PC-3 (cell line): Measurements from ENCODE around the gene MRFAP1L1. TPM values are rescaled to one million over a fixed set of nuclear protein-coding genes. Genes with fewer than 3 reads are reported as not detected.
A peak's percentile ranks its signal among the peaks of the same experiment; 100 is the strongest.

Experiments used
- ATAC-seq: fragments of 200-7000 bp; cut with Tn5 transposase; 2 replicates; pipeline ENCODE4 v1.9.1; 2020; ENCODE audit warnings: mild to moderate bottlenecking, moderate library complexity
- BruUV-seq: library from RNA; stranded (reverse); fragments of 400-500 nt; replicated peaks from 2 replicates; lab custom pipeline; 2021; lab: Mats Ljungman, UMichigan
- CTCF ChIA-PET: fragments of 300-600 bp; sonication (Branson Sonifier 250); formaldehyde crosslinking; loops from one replicate; lab custom pipeline; 2022; ENCODE audit warnings: antibody characterized with exemption; lab: Charles Lee
- POLR2A ChIA-PET: fragments of 300-600 bp; sonication (Branson Sonifier 250); formaldehyde crosslinking; loops from one replicate; lab custom pipeline; 2022; ENCODE audit warnings: antibody characterized with exemption; ENCODE audit not compliant: unreplicated experiment; lab: Charles Lee
- DNase-seq: peaks from one replicate; pipeline ENCODE4 v3.0.0-alpha.2; 2015
- H2AFZ ChIP-seq: fragments of 300-600 bp; sonication (generic); 2 replicates; pipeline ENCODE4 v1.6.0; 2016; ENCODE audit warnings: antibody characterized with exemption, low read length
- H3F3A ChIP-seq: fragments of 300-600 bp; sonication (generic); one replicate; pipeline ENCODE4 v1.6.0; 2017; ENCODE audit warnings: antibody characterized with exemption, low read length, control low read depth, mild to moderate bottlenecking; ENCODE audit not compliant: unreplicated experiment
- H3K27ac ChIP-seq: fragments of 300-600 bp; sonication (generic); 2 replicates; pipeline ENCODE4 v1.5.1; 2016; ENCODE audit warnings: mild to moderate bottlenecking, low read length
- H3K27me3 ChIP-seq: fragments of 300-600 bp; sonication (generic); 2 replicates; pipeline ENCODE4 v1.6.1; 2016; ENCODE audit warnings: low read length, mixed read lengths
- H3K36me3 ChIP-seq: fragments of 300-600 bp; sonication (generic); 2 replicates; pipeline ENCODE4 v1.6.1; 2016; ENCODE audit warnings: low read depth, mixed run types, low read length, mixed read lengths
- H3K4me1 ChIP-seq: fragments of 300-600 bp; sonication (generic); 2 replicates; pipeline ENCODE4 v1.5.1; 2016; ENCODE audit warnings: low read length; ENCODE audit not compliant: insufficient read depth
- H3K4me2 ChIP-seq: fragments of 300-600 bp; sonication (generic); 2 replicates; pipeline ENCODE4 v1.6.0; 2016; ENCODE audit warnings: low read length
- H3K4me3 ChIP-seq: fragments of 300-600 bp; sonication (generic); 2 replicates; pipeline ENCODE4 v1.5.1; 2016; ENCODE audit warnings: mild to moderate bottlenecking, low read length, mixed read lengths
- H3K79me2 ChIP-seq: fragments of 300-600 bp; sonication (generic); 2 replicates; pipeline ENCODE4 v1.6.1; 2017; ENCODE audit warnings: low read length, mixed read lengths
- H3K9ac ChIP-seq: fragments of 300-600 bp; sonication (generic); 2 replicates; pipeline ENCODE4 v1.6.0; 2016; ENCODE audit warnings: mild to moderate bottlenecking, low read length
- H3K9me2 ChIP-seq: fragments of 300-600 bp; sonication (generic); replicated peaks from 2 replicates; pipeline ENCODE4 v1.6.1; 2016; ENCODE audit warnings: mixed run types, low read length, mixed read lengths
- H3K9me3 ChIP-seq: fragments of 300-600 bp; sonication (generic); 2 replicates; pipeline ENCODE4 v1.6.1; 2016; ENCODE audit warnings: low read length, mixed read lengths
- H4K20me1 ChIP-seq: fragments of 300-600 bp; sonication (generic); 2 replicates; pipeline ENCODE4 v1.6.1; 2016; ENCODE audit warnings: low read length, mixed read lengths
- CTCF ChIP-seq: fragments of 300-600 bp; sonication (generic); conservative IDR thresholded peaks from 2 replicates; pipeline ENCODE4 v1.5.1; 2017; ENCODE audit warnings: antibody characterized with exemption, low read depth, mild to moderate bottlenecking, low read length
- EZH2 ChIP-seq: fragments of 300-600 bp; sonication (generic); IDR thresholded peaks from one replicate; pipeline ENCODE4 v1.6.1; 2017; ENCODE audit warnings: antibody characterized with exemption, mild to moderate bottlenecking, low read length; ENCODE audit not compliant: unreplicated experiment
- EZH2phosphoT487 ChIP-seq: fragments of 300-600 bp; sonication (generic); IDR thresholded peaks from 2 replicates; pipeline ENCODE4 v1.6.1; 2018; ENCODE audit warnings: mild to moderate bottlenecking, antibody characterized with exemption, low read length, borderline replicate concordance
- intact Hi-C: fragments of 100-400 bp; cut with micrococcal nuclease; formaldehyde crosslinking; loops from 2 replicates; pipeline ENCODE4 v1.9.0; 2023
- total RNA-seq: library from RNA; depleted of rRNA; stranded (reverse); fragments of >200 nt; gene quantifications from 2 replicates; pipeline ENCODE4 v1.2.3, GENCODE V29; 2014

Gene MRFAP1L1
- total RNA-seq, 1 experiment from 2014 or later: 50.5 TPM

DNA sequence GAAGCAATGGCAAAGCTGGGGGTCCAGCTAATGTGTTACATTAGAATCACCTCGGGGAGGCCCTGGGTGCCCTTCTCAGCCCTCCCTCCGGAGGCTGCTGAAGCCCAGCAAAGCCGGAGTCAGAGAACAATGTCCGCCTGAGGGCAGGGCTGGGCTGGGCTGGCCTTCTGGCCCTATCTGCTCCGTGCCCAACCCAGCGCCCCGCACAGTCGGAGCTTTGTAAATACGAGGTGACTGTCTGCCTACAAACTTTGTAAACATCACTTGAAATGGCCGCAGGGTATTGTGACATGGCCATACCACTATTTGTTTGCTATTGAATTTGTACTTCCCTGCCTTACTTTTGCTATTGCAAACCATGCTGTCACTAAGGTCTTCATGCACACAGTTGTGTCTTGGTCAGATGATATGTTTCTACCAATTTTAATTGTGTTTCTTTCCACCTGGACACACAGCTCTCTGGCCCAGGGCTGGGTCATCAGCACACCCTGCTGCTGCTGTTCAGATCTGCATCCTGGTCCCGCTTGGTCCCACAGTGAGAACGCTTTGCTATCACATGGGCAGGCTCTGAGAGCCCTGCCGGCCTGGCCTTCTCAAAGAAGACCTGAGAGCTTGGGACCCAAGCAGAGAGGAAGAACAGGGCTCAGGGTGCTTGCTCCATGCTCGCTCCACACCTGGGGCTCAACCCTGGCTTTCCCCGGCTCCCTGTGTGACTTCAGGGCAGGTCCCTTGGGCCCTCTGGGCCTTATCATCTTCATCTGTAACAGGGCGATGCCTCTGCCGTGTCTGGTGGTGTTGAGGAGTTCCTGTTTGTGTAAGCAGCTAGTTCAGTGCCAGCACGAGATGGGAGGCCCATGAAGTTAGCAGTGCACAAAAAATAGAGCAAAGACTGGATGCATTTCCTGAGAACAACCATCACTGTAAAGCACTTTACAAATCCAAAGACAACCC lies 13.7 kb downstream of the MRFAP1L1 start:
- H3K79me2 ChIP-seq: peaks cover 21% of the 10 kb centered on the region
- H3K4me1 ChIP-seq: peaks cover 47% of the 10 kb centered on the region
- ChIA-PET CTCF (interaction anchor here (0.6 to 1.4 kb wide), 2 partner anchors 14 to 21 kb away, joined by 3 to 8 read pairs; partner anchors contain the start of gene MRFAP1L1), POLR2A (interaction anchor here (0.5 kb wide), 1 partner anchor 55 kb away, joined by 4 read pairs; the partner anchor contains the start of gene MRFAP1)
- TF ChIP-seq CTCF (peak; percentile 41), EZH2 (no peak)
- H3K4me3 ChIP-seq: peak overlapping the region; percentile 62
- H3F3A ChIP-seq: peaks cover 5% of the 10 kb centered on the region
- no peaks in the 10 kb centered on the region for H3K27me3 ChIP-seq
- intact Hi-C loops: loop anchor here (2.0 kb wide), 1 partner anchor 21 kb away; a partner anchor contains a TSS
- peak overlapping the region; percentile 81 for H3K4me2 ChIP-seq
- H3K9me2 ChIP-seq: no peaks in the 10 kb centered on the region
- ATAC-seq (peak; percentile 77), DNase-seq (peak; percentile 92)
- peak overlapping the region; percentile 82 for H3K9ac ChIP-seq
- H4K20me1 ChIP-seq: no peaks in the 10 kb centered on the region
- peak overlapping the region; percentile 96 for H3K27ac ChIP-seq
- no TSS peak for BruUV-seq
- H2AFZ ChIP-seq: peak overlapping the region; percentile 40; the same call in 1 of the 2 replicates
- H3K9me3 ChIP-seq: no peaks in the 10 kb centered on the region
- H3K36me3 ChIP-seq: no peaks in the 10 kb centered on the region

- Histone ChIP-seq H3K9me2 (no peaks in the 10 kb centered on the region), H3K36me3 (no peaks in the 10 kb centered on the region), H3K27ac (peak overlapping the region; percentile 96), H3K4me1 (peaks cover 58% of the 10 kb centered on the region), H3K9me3 (no peaks in the 10 kb centered on the region), H2AFZ (no peak overlapping the region), H3K4me3 (peak overlapping the region; percentile 50; the same call in 1 of the 2 replicates), H3K4me2 (peak overlapping the region; percentile 81), H4K20me1 (no peaks in the 10 kb centered on the region), H3K9ac (peak overlapping the region; percentile 82), H3F3A (peaks cover 5% of the 10 kb centered on the region), H3K27me3 (no peaks in the 10 kb centered on the region), H3K79me2 (peaks cover 21% of the 10 kb centered on the region)
- TSS peak; percentile 62 for BruUV-seq
- ATAC-seq (no peak), DNase-seq (no peak)
- ChIA-PET POLR2A (no interaction called here), CTCF (no interaction called here)
- intact Hi-C loops: loop anchor here (2.0 kb wide), 1 partner anchor 20 kb away; a partner anchor contains a TSS
- TF ChIP-seq EZH2phosphoT487: no peak
- no peak for TF ChIP-seq EZH2
- no peak for TF ChIP-seq CTCF
These were observed 15.3 kb downstream of the MRFAP1L1 start for GRCh38 chr4:6694177-6694901.
